Stomach (tissue), 9 donors: ENCODE measurements around the gene GRIK1. TPM values are rescaled to one million over a fixed set of nuclear protein-coding genes. Genes with fewer than 3 reads are reported as not detected.

ENCODE experiments used
- DNase-seq, 2 donors: peaks; one replicate each; pipeline versions ENCODE4 v3.0.0 to v3.0.0-alpha.2; 2013 to 2019
- H3K27ac ChIP-seq, 5 donors: fragments of 200-600 bp in 4 of 5; sonication (generic) in 4 of 5; one replicate each; pipeline ENCODE4 v1.5.1; 2013 to 2019; ENCODE audit warnings: mild to moderate bottlenecking in 1 of 5, moderate library complexity in 1 of 5
- H3K27me3 ChIP-seq, 3 donors: fragments of 200-600 bp; sonication (generic); one replicate each; pipeline ENCODE4 v1.5.1; 2017 to 2019; ENCODE audit warnings: mixed run types in 1 of 3
- H3K36me3 ChIP-seq, 4 donors: fragments of 200-600 bp; sonication (generic); 1 replicate in 3 of 4; 2 replicates in 1 of 4; pipeline ENCODE4 v1.5.1; 2016 to 2019
- H3K4me1 ChIP-seq, 4 donors: fragments of 200-600 bp; sonication (generic); one replicate each; pipeline ENCODE4 v1.5.1; 2016 to 2019
- H3K4me3 ChIP-seq, 4 donors: fragments of 200-600 bp; sonication (generic) in 3 of 4; one replicate each; pipeline ENCODE4 v1.5.1; 2016 to 2019; ENCODE audit warnings: mild to moderate bottlenecking in 1 of 4
- H3K9me3 ChIP-seq, 4 donors: fragments of 200-600 bp; sonication (generic); one replicate each; pipeline ENCODE4 v1.5.1; 2016 to 2019
- EP300 ChIP-seq: sonication (generic); formaldehyde crosslinking; IDR thresholded peaks from one replicate; pipeline ENCODE4 v1.6.1; 2017; ENCODE audit warnings: antibody characterized with exemption
- POLR2A ChIP-seq, 4 donors: fragments of 450-650 bp; IDR thresholded peaks; one replicate each; pipeline ENCODE4 v1.6.1; 2016; ENCODE audit warnings: antibody characterized with exemption in 4 of 4, control low read depth in 2 of 4, mild to moderate bottlenecking in 1 of 4, moderate library complexity in 1 of 4
- POLR2AphosphoS5 ChIP-seq, 3 donors: sonication (generic); formaldehyde crosslinking; IDR thresholded peaks; one replicate each; pipeline ENCODE4 v1.6.1; 2016; ENCODE audit warnings: antibody characterized with exemption in 3 of 3
- WGBS, 5 donors: extraction: QIAGEN DNeasy Blood & Tissue Kit in 3 of 5; methylation state at CpG; one replicate each; pipeline versions ENCODE4 v1.1.5 to v1.1.7; 2013 to 2018; 5-methylcytosine and 5-hydroxymethylcytosine counted together
- intact Hi-C: fragments of 100-400 bp; cut with DNase I; formaldehyde crosslinking; loops from one replicate; pipeline ENCODE4 v1.15.1; 2023; ENCODE audit warnings: low total_unique reads
- polyA plus RNA-seq, 3 donors: library from polyadenylated mRNA; stranded (reverse); fragments of 200-250 nt; gene quantifications; one replicate each; pipeline ENCODE4 v1.2.3, GENCODE V29; 2013
- total RNA-seq, 5 donors: library from RNA; depleted of rRNA; stranded (reverse); fragments of >200 nt; gene quantifications; one replicate each; pipeline versions ENCODE4 v1.1.0 to v1.2.3, GENCODE V29; 2014 to 2016
- TF ChIP-seq, protein P1 (sequence below), 7 experiments: fragments of 450-650 bp in 4 of 7; fragments of 200-600 bp in 3 of 7; sonication (generic) in 3 of 7; IDR thresholded peaks; one replicate each; pipeline ENCODE4 v1.5.1; 2016 to 2019; ENCODE audit warnings: antibody characterized with exemption in 7 of 7, control low read depth in 2 of 7, mild to moderate bottlenecking in 1 of 7
- donor health status: healthy with polysubstance abuse.
- donor health status: Bipolar disorder and iron deficiency.
- donor health status: healthy.

GRIK1 gene
- total and polyA plus RNA-seq, 8 donors: 0.06 to 1.5 (median 0.66) TPM; not detected in 4

DNA sequence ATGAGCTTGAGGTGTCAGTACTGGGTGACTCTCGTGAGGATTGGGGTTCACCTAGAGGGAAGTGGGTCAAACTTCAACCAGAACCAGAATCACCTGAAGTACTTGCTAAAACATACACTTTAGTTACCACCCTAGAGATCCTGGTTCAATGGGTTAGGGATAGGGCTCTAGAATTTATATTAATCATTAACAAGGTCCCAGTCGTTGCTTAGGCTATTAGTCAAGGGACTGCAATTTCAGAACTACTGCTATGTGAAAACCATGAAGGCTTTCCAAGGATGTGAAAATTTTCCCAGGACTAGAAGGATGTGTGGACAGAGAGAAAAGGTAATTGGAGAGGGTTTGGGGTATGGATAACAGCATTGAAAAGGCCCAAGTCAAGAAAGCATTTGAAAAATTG, 162.6 kb downstream of the GRIK1 start:
- DNase-seq: no peak
- H3K9me3 ChIP-seq: no peaks in the 10 kb centered on the region
- no peak overlapping the region for H3K4me3 ChIP-seq
- intact Hi-C loops: no loop called here
- TF ChIP-seq, protein P1, sequence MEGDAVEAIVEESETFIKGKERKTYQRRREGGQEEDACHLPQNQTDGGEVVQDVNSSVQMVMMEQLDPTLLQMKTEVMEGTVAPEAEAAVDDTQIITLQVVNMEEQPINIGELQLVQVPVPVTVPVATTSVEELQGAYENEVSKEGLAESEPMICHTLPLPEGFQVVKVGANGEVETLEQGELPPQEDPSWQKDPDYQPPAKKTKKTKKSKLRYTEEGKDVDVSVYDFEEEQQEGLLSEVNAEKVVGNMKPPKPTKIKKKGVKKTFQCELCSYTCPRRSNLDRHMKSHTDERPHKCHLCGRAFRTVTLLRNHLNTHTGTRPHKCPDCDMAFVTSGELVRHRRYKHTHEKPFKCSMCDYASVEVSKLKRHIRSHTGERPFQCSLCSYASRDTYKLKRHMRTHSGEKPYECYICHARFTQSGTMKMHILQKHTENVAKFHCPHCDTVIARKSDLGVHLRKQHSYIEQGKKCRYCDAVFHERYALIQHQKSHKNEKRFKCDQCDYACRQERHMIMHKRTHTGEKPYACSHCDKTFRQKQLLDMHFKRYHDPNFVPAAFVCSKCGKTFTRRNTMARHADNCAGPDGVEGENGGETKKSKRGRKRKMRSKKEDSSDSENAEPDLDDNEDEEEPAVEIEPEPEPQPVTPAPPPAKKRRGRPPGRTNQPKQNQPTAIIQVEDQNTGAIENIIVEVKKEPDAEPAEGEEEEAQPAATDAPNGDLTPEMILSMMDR (IDR thresholded peaks at IDR 0.05): no peak
- no peak for TF ChIP-seq POLR2A (IDR thresholded peaks at IDR 0.05)
- TF ChIP-seq POLR2AphosphoS5 (IDR thresholded peaks at IDR 0.05): no peak
- no peak for TF ChIP-seq EP300
- H3K27ac ChIP-seq: no peak overlapping the region
- no peaks in the 10 kb centered on the region for H3K36me3 ChIP-seq
- no peaks in the 10 kb centered on the region for H3K4me1 ChIP-seq
- WGBS, 5 donors: 36 to 65% (median 53%) methylated on average over 2 of the region's 2 CpGs
- H3K27me3 ChIP-seq: no peaks in the 10 kb centered on the region

DNA sequence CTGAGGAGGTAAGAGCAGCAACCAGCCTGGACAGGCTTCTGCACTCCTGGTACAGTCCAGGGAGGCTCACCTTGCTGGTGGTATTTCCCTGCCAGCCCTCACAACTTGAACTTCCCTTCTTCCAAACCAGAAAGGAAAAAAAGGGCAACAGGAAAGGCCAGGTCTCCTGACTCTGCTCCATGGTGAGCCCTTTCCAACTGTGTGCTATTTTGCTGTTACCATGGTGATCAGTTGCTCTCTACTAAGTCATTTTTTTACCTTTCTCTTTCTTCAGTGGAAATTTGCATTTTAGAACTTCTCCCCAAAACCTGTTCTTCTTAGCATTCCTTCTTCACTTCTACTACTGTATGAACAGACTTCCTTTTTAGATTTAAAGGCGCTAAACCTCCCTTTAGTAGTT, 164.3 kb downstream of the GRIK1 start:
- DNase-seq: peak in 1 of 2 donors; percentile 21
- Histone ChIP-seq H3K4me1 (no peaks in the 10 kb centered on the region), H3K9me3 (no peaks in the 10 kb centered on the region), H3K27me3 (no peaks in the 10 kb centered on the region), H3K27ac (no peak overlapping the region), H3K36me3 (no peaks in the 10 kb centered on the region), H3K4me3 (no peak overlapping the region)
- WGBS, 5 donors: 90 to 100% (median 95%) methylated on average over 1 of the region's 1 CpG
- TF ChIP-seq EP300 (no peak), POLR2AphosphoS5 (IDR thresholded peaks at IDR 0.05) (no peak), POLR2A (IDR thresholded peaks at IDR 0.05) (no peak)
- TF ChIP-seq, protein P1 (IDR thresholded peaks at IDR 0.05): no peak
- intact Hi-C loops: no loop called here

DNA sequence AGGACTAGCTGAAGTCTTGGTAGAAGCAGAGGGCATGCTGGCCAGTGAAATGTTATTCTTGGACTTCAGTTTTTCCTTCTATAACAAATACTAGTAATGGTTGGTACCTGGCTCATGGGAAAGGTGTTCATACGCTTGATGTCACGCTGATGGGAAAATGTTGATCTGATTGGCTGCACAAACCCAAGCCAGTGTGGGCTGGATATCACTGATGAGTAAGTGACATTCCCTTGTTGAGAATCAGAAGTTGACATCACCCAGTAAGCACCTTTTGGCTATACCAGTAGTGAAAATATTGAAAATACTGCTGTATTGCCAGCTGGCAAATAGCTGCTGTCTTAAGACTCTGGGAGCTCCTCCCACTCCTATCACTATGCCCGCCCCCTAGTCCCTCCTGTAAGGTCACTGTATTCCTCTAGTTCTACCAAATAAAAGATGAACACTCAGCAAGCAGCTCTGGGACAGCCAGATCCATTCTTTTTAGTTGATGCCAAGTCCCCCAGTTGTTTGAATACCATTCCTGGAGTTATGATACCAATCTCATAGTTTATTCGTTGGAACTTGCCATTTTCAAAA, 168.2 kb downstream of the GRIK1 start:
- Histone ChIP-seq H3K4me1 (no peaks in the 10 kb centered on the region), H3K9me3 (no peaks in the 10 kb centered on the region), H3K4me3 (no peak overlapping the region), H3K36me3 (no peaks in the 10 kb centered on the region), H3K27ac (no peak overlapping the region), H3K27me3 (no peaks in the 10 kb centered on the region)
- DNase-seq: no peak
- intact Hi-C loops: no loop called here
- WGBS, 5 donors: 62 to 81% (median 77%) methylated on average over 4 of the region's 4 CpGs
- TF ChIP-seq, protein P1 (IDR thresholded peaks at IDR 0.05): no peak
- TF ChIP-seq POLR2A (IDR thresholded peaks at IDR 0.05): no peak

DNA sequence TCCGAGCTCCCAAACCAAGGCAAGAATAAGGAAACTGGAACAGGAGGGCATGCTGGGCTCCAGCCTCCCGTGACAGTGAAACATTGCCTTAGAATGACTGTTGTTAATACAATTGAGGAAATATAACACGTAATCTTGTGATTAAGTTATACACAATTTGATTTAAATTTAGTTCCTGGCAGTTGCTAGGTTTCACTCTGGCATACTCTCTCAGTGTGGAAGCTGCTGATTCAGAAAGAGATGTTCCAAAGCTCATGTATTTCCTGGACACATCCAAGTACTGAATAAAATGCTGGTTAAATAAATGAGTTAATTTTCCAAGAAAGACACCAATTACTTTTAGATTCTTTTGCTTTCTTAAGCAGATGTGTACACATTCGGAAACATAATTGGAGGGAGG, 176.1 kb downstream of the GRIK1 start:
- Histone ChIP-seq H3K36me3 (no peaks in the 10 kb centered on the region), H3K27me3 (no peaks in the 10 kb centered on the region), H3K27ac (no peak overlapping the region), H3K4me3 (no peak overlapping the region), H3K4me1 (no peaks in the 10 kb centered on the region), H3K9me3 (no peaks in the 10 kb centered on the region)
- TF ChIP-seq POLR2AphosphoS5 (IDR thresholded peaks at IDR 0.05) (no peak), POLR2A (IDR thresholded peaks at IDR 0.05) (no peak), EP300 (no peak)
- TF ChIP-seq, protein P1 (IDR thresholded peaks at IDR 0.05): no peak
- intact Hi-C loops: no loop called here
- peak in 1 of 2 donors; percentile 26 for DNase-seq
- 67 to 81% (median 79%) methylated on average over 4 of the region's 4 CpGs for WGBS, 5 donors
